Fibroblast of lung (primary cell): Measurements from ENCODE around the gene HIP1R.

Source experiments
- CTCF ChIP-seq, 2 donors: IDR thresholded peaks in 1 of 2; conservative IDR thresholded peaks in 1 of 2; 1 replicate in 1 of 2; 2 replicates in 1 of 2; pipeline ENCODE4 v1.5.1; 2011 to 2012; ENCODE audit warnings: low read length in 2 of 2, control low read depth in 1 of 2, inconsistent platforms in 1 of 2, low read depth in 1 of 2, mild to moderate bottlenecking in 1 of 2
- EZH2 ChIP-seq: IDR thresholded peaks from 2 replicates; pipeline ENCODE4 v1.5.1; 2012; ENCODE audit warnings: low read length, control low read depth, mild to moderate bottlenecking; ENCODE audit errors: missing control alignments

GRCh38 chr12:122873540-122873939 is 38.3 kb downstream of the HIP1R start:
- TF ChIP-seq CTCF (conservative IDR thresholded peaks at IDR 0.05 in 1 of 2, IDR thresholded peaks at IDR 0.05 in 1 of 2; ENCODE audit: low read depth in 1 of 2, low read length in 2 of 2) (no peak), EZH2 (no peak)
